ENCODE results near the gene EIF2S1. TPM values are rescaled to one million over a fixed set of nuclear protein-coding genes. Genes with fewer than 3 reads are reported as not detected.
"Not testable (repeated sequence)": the region's sequence is repeated elsewhere in the genome, so short reads cannot be mapped to it uniquely, and the experiment has no call there.

Gene EIF2S1
- total RNA-seq, 1 experiment from 2014 or later = 116 TPM

GRCh38 chr14:67413806-67414769 lies 54.0 kb downstream of the EIF2S1 start:
- in situ Hi-C loops (cut with HindIII; ENCODE audit: low pct_unique_long_range_greater_than_20kb, low sequenced_read_pairs) = no loop called here
- no peaks in the 10 kb centered on the region; the same call in 1 of the 2 replicates for H3K36me3 ChIP-seq (ENCODE audit: control insufficient read depth, insufficient read depth, low read length)
- ATAC-seq (peak; percentile 67), DNase-seq (ENCODE audit: low read depth, low spot score) (no peak)
- no TSS peak for BruUV-seq (replicated peaks)
- no peaks in the 10 kb centered on the region for H3K9me3 ChIP-seq (ENCODE audit: control insufficient read depth, insufficient read depth, low read depth, low read length)
- CTCF ChIA-PET = no interaction called here
- intact Hi-C loops (cut with micrococcal nuclease; ENCODE audit: unreplicated experiment) = no loop called here
- H3K27me3 ChIP-seq (ENCODE audit: control insufficient read depth, insufficient read depth, low read length) = no peaks in the 10 kb centered on the region
- POLR2A ChIA-PET = interaction anchor here (0.5 to 0.8 kb wide), 2 partner anchors 13 to 94 kb away, joined by 3 read pairs; no protein-coding TSS in a partner anchor
- no peak overlapping the region for H3K27ac ChIP-seq (ENCODE audit: low read length)
- TF ChIP-seq TCF7L2 (IDR thresholded peaks at IDR 0.05; ENCODE audit: low read depth, low read length) (no peak), SIN3A (IDR thresholded peaks at IDR 0.05; ENCODE audit: borderline replicate concordance, insufficient read depth, low read depth, low read length) (no peak), POLR2AphosphoS5 (IDR thresholded peaks at IDR 0.05; ENCODE audit: low read depth, low read length) (no peak)
- TF ChIP-seq, protein P1, sequence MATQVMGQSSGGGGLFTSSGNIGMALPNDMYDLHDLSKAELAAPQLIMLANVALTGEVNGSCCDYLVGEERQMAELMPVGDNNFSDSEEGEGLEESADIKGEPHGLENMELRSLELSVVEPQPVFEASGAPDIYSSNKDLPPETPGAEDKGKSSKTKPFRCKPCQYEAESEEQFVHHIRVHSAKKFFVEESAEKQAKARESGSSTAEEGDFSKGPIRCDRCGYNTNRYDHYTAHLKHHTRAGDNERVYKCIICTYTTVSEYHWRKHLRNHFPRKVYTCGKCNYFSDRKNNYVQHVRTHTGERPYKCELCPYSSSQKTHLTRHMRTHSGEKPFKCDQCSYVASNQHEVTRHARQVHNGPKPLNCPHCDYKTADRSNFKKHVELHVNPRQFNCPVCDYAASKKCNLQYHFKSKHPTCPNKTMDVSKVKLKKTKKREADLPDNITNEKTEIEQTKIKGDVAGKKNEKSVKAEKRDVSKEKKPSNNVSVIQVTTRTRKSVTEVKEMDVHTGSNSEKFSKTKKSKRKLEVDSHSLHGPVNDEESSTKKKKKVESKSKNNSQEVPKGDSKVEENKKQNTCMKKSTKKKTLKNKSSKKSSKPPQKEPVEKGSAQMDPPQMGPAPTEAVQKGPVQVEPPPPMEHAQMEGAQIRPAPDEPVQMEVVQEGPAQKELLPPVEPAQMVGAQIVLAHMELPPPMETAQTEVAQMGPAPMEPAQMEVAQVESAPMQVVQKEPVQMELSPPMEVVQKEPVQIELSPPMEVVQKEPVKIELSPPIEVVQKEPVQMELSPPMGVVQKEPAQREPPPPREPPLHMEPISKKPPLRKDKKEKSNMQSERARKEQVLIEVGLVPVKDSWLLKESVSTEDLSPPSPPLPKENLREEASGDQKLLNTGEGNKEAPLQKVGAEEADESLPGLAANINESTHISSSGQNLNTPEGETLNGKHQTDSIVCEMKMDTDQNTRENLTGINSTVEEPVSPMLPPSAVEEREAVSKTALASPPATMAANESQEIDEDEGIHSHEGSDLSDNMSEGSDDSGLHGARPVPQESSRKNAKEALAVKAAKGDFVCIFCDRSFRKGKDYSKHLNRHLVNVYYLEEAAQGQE (IDR thresholded peaks at IDR 0.05; ENCODE audit: insufficient read depth in 1 of 2, low read depth in 2 of 2, low read length in 1 of 2) = no peak
- TF ChIP-seq, protein P2, sequence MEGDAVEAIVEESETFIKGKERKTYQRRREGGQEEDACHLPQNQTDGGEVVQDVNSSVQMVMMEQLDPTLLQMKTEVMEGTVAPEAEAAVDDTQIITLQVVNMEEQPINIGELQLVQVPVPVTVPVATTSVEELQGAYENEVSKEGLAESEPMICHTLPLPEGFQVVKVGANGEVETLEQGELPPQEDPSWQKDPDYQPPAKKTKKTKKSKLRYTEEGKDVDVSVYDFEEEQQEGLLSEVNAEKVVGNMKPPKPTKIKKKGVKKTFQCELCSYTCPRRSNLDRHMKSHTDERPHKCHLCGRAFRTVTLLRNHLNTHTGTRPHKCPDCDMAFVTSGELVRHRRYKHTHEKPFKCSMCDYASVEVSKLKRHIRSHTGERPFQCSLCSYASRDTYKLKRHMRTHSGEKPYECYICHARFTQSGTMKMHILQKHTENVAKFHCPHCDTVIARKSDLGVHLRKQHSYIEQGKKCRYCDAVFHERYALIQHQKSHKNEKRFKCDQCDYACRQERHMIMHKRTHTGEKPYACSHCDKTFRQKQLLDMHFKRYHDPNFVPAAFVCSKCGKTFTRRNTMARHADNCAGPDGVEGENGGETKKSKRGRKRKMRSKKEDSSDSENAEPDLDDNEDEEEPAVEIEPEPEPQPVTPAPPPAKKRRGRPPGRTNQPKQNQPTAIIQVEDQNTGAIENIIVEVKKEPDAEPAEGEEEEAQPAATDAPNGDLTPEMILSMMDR (IDR thresholded peaks at IDR 0.05) = no peak
- peaks cover 3% of the 10 kb centered on the region; the same call in 1 of the 2 replicates for H3K4me1 ChIP-seq (ENCODE audit: control insufficient read depth, insufficient read depth, low read length)
- H3K4me3 ChIP-seq (ENCODE audit: low read depth in 2 of 2, low read length in 2 of 2) = no peak overlapping the region

DNA sequence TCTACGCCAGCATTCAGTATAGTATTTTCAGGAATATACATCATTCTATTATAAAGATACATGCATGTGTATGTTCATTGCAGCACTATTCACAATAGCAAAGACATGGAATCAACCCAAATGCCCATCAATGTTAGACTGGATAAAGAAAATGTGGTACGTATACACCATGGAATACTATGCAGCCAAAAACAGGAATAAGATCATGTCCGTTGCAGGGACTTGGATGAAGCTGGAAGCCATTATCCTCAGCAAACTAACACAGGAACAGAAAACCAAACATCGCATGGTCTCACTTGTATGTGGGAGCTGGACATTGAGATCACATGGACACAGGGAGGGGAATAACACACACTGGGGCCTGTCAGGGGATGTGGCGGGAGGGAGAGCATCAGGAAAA lies 55.5 kb downstream of the EIF2S1 start:
- BruUV-seq (replicated peaks); H3K4me3 ChIP-seq (ENCODE audit: low read depth in 2 of 2, low read length in 2 of 2); H3K4me1 ChIP-seq (ENCODE audit: control insufficient read depth, insufficient read depth, low read length); POLR2A ChIA-PET; DNase-seq (ENCODE audit: low read depth, low spot score); ATAC-seq; H3K27me3 ChIP-seq (ENCODE audit: control insufficient read depth, insufficient read depth, low read length); intact Hi-C loops (cut with micrococcal nuclease; ENCODE audit: unreplicated experiment); in situ Hi-C loops (cut with HindIII; ENCODE audit: low pct_unique_long_range_greater_than_20kb, low sequenced_read_pairs); H3K27ac ChIP-seq (ENCODE audit: low read length); H3K36me3 ChIP-seq (ENCODE audit: control insufficient read depth, insufficient read depth, low read length); H3K9me3 ChIP-seq (ENCODE audit: control insufficient read depth, insufficient read depth, low read depth, low read length): not testable (repeated sequence)
- CTCF ChIA-PET = interaction anchor here (1.2 kb wide), 1 partner anchor 12 kb away, joined by 3 read pairs; no protein-coding TSS in a partner anchor

GRCh38 chr14:67416085-67416484 lies 56.0 kb downstream of the EIF2S1 start:
- ATAC-seq (no peak), DNase-seq (ENCODE audit: low read depth, low spot score) (no peak)
- Histone ChIP-seq H3K4me1 (ENCODE audit: control insufficient read depth, insufficient read depth, low read length) (no peaks in the 10 kb centered on the region), H3K27me3 (ENCODE audit: control insufficient read depth, insufficient read depth, low read length) (no peaks in the 10 kb centered on the region), H3K9me3 (ENCODE audit: control insufficient read depth, insufficient read depth, low read depth, low read length) (no peaks in the 10 kb centered on the region), H3K27ac (ENCODE audit: low read length) (no peak overlapping the region), H3K4me3 (ENCODE audit: low read depth in 2 of 2, low read length in 2 of 2) (no peak overlapping the region), H3K36me3 (ENCODE audit: control insufficient read depth, insufficient read depth, low read length) (no peaks in the 10 kb centered on the region; the same call in 1 of the 2 replicates)
- ChIA-PET POLR2A (no interaction called here), CTCF (interaction anchor here (1.2 kb wide), 1 partner anchor 11 kb away, joined by 3 read pairs; no protein-coding TSS in a partner anchor)
- intact Hi-C loops (cut with micrococcal nuclease; ENCODE audit: unreplicated experiment) (no loop called here), in situ Hi-C loops (cut with HindIII; ENCODE audit: low pct_unique_long_range_greater_than_20kb, low sequenced_read_pairs) (no loop called here)
- TF ChIP-seq TCF7L2 (IDR thresholded peaks at IDR 0.05; ENCODE audit: low read depth, low read length) (no peak), SIN3A (IDR thresholded peaks at IDR 0.05; ENCODE audit: borderline replicate concordance, insufficient read depth, low read depth, low read length) (no peak), POLR2AphosphoS5 (IDR thresholded peaks at IDR 0.05; ENCODE audit: low read depth, low read length) (no peak)
- TF ChIP-seq, protein P2 (IDR thresholded peaks at IDR 0.05) = no peak
- TF ChIP-seq, protein P1 (IDR thresholded peaks at IDR 0.05; ENCODE audit: insufficient read depth in 1 of 2, low read depth in 2 of 2, low read length in 1 of 2) = no peak
- no TSS peak for BruUV-seq (replicated peaks)

All from Panc1 (cell line).